ENCODE data around the gene BCS1L. TPM values are rescaled to one million over a fixed set of nuclear protein-coding genes. Genes with fewer than 3 reads are reported as not detected.
A peak's percentile ranks its signal among the peaks of the same experiment; 100 is the strongest.

Gene BCS1L
- total and polyA plus RNA-seq, 9 of the 15 experiments (the other 6 are each of a cell fraction or from before 2014, with no cell fraction given), result 37.6 to 103 (median 56.7) TPM

DNA sequence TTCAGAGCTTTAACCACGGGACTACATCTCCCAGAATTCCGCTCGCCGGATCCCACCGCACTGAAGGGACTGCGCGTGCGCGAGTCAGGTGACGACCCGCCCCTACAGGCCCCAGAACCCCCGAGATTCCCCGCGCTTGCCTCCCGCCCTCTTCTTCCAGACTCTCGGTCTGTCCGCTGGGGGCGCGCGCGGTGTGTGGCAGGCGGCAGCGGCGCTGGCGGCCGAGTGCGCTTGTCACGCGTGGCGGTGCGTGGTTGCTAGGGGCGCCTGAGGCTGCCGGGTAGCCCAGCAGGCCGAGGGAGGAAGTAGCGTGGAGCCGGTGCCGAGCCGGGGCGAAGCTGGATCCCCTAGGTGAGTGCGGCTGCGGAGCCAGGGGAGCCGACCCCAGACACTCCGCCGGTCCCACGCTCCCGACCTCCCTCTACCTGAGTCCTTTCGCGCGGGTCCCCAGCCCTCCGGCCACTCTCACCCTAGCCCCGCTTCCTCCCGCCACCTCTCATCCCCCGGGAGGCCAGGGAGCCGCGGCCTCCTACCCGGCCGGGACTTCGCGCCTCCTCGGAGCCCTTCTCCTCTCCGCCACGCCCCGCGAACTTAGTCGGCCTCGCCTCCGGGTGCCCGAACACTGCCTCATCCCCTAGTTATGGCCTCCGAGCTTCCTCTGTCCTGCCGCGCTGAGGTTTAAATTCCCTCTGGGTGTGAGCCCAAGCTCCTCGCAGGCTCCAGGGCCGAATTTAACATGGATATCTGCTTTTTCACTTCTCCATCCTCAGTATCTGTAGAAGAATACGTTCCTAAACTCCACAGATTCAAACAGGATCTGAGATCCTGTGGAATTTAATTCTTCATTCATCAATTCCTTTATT is 51.4 kb downstream of the BCS1L start, which contains the start of gene TTLL4 (continued):
- TF ChIP-seq, protein P1, sequence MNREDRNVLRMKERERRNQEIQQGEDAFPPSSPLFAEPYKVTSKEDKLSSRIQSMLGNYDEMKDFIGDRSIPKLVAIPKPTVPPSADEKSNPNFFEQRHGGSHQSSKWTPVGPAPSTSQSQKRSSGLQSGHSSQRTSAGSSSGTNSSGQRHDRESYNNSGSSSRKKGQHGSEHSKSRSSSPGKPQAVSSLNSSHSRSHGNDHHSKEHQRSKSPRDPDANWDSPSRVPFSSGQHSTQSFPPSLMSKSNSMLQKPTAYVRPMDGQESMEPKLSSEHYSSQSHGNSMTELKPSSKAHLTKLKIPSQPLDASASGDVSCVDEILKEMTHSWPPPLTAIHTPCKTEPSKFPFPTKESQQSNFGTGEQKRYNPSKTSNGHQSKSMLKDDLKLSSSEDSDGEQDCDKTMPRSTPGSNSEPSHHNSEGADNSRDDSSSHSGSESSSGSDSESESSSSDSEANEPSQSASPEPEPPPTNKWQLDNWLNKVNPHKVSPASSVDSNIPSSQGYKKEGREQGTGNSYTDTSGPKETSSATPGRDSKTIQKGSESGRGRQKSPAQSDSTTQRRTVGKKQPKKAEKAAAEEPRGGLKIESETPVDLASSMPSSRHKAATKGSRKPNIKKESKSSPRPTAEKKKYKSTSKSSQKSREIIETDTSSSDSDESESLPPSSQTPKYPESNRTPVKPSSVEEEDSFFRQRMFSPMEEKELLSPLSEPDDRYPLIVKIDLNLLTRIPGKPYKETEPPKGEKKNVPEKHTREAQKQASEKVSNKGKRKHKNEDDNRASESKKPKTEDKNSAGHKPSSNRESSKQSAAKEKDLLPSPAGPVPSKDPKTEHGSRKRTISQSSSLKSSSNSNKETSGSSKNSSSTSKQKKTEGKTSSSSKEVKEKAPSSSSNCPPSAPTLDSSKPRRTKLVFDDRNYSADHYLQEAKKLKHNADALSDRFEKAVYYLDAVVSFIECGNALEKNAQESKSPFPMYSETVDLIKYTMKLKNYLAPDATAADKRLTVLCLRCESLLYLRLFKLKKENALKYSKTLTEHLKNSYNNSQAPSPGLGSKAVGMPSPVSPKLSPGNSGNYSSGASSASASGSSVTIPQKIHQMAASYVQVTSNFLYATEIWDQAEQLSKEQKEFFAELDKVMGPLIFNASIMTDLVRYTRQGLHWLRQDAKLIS (CRISPR knock-in tag; IDR thresholded peaks at IDR 0.05), result no peak
- TF ChIP-seq, protein P2, sequence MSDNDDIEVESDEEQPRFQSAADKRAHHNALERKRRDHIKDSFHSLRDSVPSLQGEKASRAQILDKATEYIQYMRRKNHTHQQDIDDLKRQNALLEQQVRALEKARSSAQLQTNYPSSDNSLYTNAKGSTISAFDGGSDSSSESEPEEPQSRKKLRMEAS (CRISPR knock-in tag; IDR thresholded peaks at IDR 0.05), result peak; percentile 90
- TF ChIP-seq, protein P3, sequence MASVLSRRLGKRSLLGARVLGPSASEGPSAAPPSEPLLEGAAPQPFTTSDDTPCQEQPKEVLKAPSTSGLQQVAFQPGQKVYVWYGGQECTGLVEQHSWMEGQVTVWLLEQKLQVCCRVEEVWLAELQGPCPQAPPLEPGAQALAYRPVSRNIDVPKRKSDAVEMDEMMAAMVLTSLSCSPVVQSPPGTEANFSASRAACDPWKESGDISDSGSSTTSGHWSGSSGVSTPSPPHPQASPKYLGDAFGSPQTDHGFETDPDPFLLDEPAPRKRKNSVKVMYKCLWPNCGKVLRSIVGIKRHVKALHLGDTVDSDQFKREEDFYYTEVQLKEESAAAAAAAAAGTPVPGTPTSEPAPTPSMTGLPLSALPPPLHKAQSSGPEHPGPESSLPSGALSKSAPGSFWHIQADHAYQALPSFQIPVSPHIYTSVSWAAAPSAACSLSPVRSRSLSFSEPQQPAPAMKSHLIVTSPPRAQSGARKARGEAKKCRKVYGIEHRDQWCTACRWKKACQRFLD (CRISPR knock-in tag; IDR thresholded peaks at IDR 0.05), result no peak
- TF ChIP-seq CTBP1 (IDR thresholded peaks at IDR 0.05; ENCODE audit: borderline replicate concordance) (peak; percentile 75; the same call in 1 of the 2 replicates), ZNF24 (IDR thresholded peaks at IDR 0.05) (peak; percentile 60; the same call in 1 of the 2 replicates), PHF20 (IDR thresholded peaks at IDR 0.05; ENCODE audit: partially characterized antibody) (peak; percentile 54), PHF8 (IDR thresholded peaks at IDR 0.05; ENCODE audit: borderline replicate concordance, low read length) (peak; percentile 78; the same call in 1 of the 2 replicates), NFE2L1 (tag; IDR thresholded peaks at IDR 0.05; ENCODE audit: borderline replicate concordance, low read depth) (no peak), HDAC2 (IDR thresholded peaks at IDR 0.05) (no peak), ZFX (CRISPR knock-in tag; IDR thresholded peaks at IDR 0.05) (peak; percentile 89), ZBTB8A (IDR thresholded peaks at IDR 0.05; ENCODE audit: partially characterized antibody) (no peak)
- TF ChIP-seq, protein P4, sequence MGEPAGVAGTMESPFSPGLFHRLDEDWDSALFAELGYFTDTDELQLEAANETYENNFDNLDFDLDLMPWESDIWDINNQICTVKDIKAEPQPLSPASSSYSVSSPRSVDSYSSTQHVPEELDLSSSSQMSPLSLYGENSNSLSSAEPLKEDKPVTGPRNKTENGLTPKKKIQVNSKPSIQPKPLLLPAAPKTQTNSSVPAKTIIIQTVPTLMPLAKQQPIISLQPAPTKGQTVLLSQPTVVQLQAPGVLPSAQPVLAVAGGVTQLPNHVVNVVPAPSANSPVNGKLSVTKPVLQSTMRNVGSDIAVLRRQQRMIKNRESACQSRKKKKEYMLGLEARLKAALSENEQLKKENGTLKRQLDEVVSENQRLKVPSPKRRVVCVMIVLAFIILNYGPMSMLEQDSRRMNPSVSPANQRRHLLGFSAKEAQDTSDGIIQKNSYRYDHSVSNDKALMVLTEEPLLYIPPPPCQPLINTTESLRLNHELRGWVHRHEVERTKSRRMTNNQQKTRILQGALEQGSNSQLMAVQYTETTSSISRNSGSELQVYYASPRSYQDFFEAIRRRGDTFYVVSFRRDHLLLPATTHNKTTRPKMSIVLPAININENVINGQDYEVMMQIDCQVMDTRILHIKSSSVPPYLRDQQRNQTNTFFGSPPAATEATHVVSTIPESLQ (CRISPR knock-in tag; IDR thresholded peaks at IDR 0.05), result no peak
- TF ChIP-seq, protein P5, sequence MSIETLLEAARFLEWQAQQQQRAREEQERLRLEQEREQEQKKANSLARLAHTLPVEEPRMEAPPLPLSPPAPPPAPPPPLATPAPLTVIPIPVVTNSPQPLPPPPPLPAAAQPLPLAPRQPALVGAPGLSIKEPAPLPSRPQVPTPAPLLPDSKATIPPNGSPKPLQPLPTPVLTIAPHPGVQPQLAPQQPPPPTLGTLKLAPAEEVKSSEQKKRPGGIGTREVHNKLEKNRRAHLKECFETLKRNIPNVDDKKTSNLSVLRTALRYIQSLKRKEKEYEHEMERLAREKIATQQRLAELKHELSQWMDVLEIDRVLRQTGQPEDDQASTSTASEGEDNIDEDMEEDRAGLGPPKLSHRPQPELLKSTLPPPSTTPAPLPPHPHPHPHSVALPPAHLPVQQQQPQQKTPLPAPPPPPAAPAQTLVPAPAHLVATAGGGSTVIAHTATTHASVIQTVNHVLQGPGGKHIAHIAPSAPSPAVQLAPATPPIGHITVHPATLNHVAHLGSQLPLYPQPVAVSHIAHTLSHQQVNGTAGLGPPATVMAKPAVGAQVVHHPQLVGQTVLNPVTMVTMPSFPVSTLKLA (conservative IDR thresholded peaks at IDR 0.05), result peak; percentile 67 to 90
- TF ChIP-seq, protein P6, sequence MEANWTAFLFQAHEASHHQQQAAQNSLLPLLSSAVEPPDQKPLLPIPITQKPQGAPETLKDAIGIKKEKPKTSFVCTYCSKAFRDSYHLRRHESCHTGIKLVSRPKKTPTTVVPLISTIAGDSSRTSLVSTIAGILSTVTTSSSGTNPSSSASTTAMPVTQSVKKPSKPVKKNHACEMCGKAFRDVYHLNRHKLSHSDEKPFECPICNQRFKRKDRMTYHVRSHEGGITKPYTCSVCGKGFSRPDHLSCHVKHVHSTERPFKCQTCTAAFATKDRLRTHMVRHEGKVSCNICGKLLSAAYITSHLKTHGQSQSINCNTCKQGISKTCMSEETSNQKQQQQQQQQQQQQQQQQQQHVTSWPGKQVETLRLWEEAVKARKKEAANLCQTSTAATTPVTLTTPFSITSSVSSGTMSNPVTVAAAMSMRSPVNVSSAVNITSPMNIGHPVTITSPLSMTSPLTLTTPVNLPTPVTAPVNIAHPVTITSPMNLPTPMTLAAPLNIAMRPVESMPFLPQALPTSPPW (CRISPR knock-in tag; IDR thresholded peaks at IDR 0.05), result peak; percentile 85

Data from K562 (cell line).